SK-N-MC (cell line): ENCODE measurements around the gene TMEFF2.

Experiments used
- EZH2 ChIP-seq: fragments of 200-600 bp; sonication (generic); IDR thresholded peaks from one replicate; pipeline ENCODE4 v1.6.1; 2017; ENCODE audit warnings: antibody characterized with exemption
- POLR2AphosphoS5 ChIP-seq: IDR thresholded peaks from 2 replicates; pipeline ENCODE4 v1.6.1; 2012; ENCODE audit warnings: mild to moderate bottlenecking, low read depth, low read length, borderline replicate concordance

DNA sequence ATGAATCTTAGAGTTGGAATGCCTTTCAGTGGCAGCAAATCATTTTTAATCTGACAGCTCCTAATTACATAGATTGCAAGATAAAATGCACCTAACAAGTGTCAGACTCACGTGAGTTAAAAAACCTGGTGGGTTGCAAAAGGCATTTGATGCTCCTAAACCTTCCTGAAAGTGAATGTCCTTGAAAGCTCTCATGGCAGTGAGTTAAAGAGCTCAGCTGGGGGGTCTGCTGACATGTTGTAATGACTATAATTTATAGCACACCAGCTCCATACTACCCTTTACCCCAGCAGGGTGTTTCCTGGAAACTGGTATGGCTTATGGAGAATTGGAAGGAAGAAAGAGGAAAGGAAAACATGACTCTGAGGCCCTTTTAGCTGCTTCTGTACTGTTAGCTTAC is 256.0 kb downstream of the TMEFF2 start:
- no peak for TF ChIP-seq EZH2
- peak; percentile 59; the same call in 1 of the 2 replicates for TF ChIP-seq POLR2AphosphoS5
